Vagina (tissue), 2 donors: Measurements from ENCODE around the gene ZNF586.

ENCODE experiments used
- CTCF ChIP-seq, 3 experiments: fragments of 450-650 bp in 2 of 3; fragments of 200-600 bp in 1 of 3; sonication (generic) in 1 of 3; IDR thresholded peaks; one replicate each; pipeline ENCODE4 v1.5.1; 2017 to 2019; ENCODE audit warnings: antibody characterized with exemption in 3 of 3, mild to moderate bottlenecking in 2 of 3, moderate library complexity in 2 of 3
- POLR2A ChIP-seq, 2 donors: fragments of 450-650 bp; IDR thresholded peaks; one replicate each; pipeline ENCODE4 v1.6.1; 2017; ENCODE audit warnings: antibody characterized with exemption in 2 of 2, mild to moderate bottlenecking in 2 of 2, moderate library complexity in 2 of 2

- TF ChIP-seq CTCF (IDR thresholded peaks at IDR 0.05) = no peak
- no peak for TF ChIP-seq POLR2A (IDR thresholded peaks at IDR 0.05)
Measured at GRCh38 chr19:57800696-57801095, 31.2 kb downstream of the ZNF586 start.
